Jurkat, Clone E6-1 (cell line): Measurements from ENCODE around the gene IQSEC1.
A peak's percentile ranks its signal among the peaks of the same experiment; 100 is the strongest.

Source experiments
- DNase-seq: peaks from one replicate; pipeline ENCODE4 v3.0.0-alpha.2; 2011; ENCODE audit warnings: low read depth, low spot score
- H3K4me3 ChIP-seq: 2 replicates; pipeline ENCODE4 v1.5.1; 2011; ENCODE audit warnings: mild to moderate bottlenecking, low read length, control low read depth, moderate library complexity

IQSEC1 gene

GRCh38 chr3:12966847-12967605 lies 106.2 kb downstream of the IQSEC1 start:
- DNase-seq: no peak
- H3K4me3 ChIP-seq: peak overlapping the region; percentile 43

GRCh38 chr3:12965999-12966846 lies 107.0 kb downstream of the IQSEC1 start:
- no peak for DNase-seq
- peak overlapping the region; percentile 43 for H3K4me3 ChIP-seq

GRCh38 chr3:12964711-12965612 lies 108.3 kb downstream of the IQSEC1 start:
- DNase-seq: no peak
- H3K4me3 ChIP-seq: no peak overlapping the region

GRCh38 chr3:12963922-12964701 lies 109.1 kb downstream of the IQSEC1 start:
- DNase-seq: no peak
- H3K4me3 ChIP-seq: no peak overlapping the region

GRCh38 chr3:12963231-12963896 lies 109.9 kb downstream of the IQSEC1 start:
- peak; percentile 63 for DNase-seq
- no peak overlapping the region; the same call in 1 of the 2 replicates for H3K4me3 ChIP-seq

- no peak overlapping the region for H3K4me3 ChIP-seq
- no peak for DNase-seq
Measured at GRCh38 chr3:12962292-12962691, 110.9 kb downstream of the IQSEC1 start.

- no peak overlapping the region for H3K4me3 ChIP-seq
- DNase-seq: no peak
Measured at GRCh38 chr3:12961697-12962036, 111.6 kb downstream of the IQSEC1 start.

GRCh38 chr3:12961007-12961696 lies 112.1 kb downstream of the IQSEC1 start:
- 0 out of 2 replicates have a peak overlapping the region, but pooled peaks have one; percentile 3 for H3K4me3 ChIP-seq
- DNase-seq: no peak

GRCh38 chr3:12960497-12960896 lies 112.7 kb downstream of the IQSEC1 start:
- DNase-seq: peak; percentile 56
- no peak overlapping the region for H3K4me3 ChIP-seq

GRCh38 chr3:12959838-12960378 lies 113.3 kb downstream of the IQSEC1 start:
- DNase-seq: no peak
- H3K4me3 ChIP-seq: no peak overlapping the region

GRCh38 chr3:12959410-12959809 lies 113.8 kb downstream of the IQSEC1 start:
- no peak for DNase-seq
- H3K4me3 ChIP-seq: no peak overlapping the region

- no peak for DNase-seq
Measured at GRCh38 chr3:12957824-12958792, 115.1 kb downstream of the IQSEC1 start.

GRCh38 chr3:12957339-12957738 lies 115.9 kb downstream of the IQSEC1 start:
- DNase-seq: no peak
- H3K4me3 ChIP-seq: no peak overlapping the region

More at GRCh38 chr3:12957824-12958792, 115.1 kb downstream of the IQSEC1 start:
- H3K4me3 ChIP-seq: no peak overlapping the region

GRCh38 chr3:12956316-12956660 lies 116.9 kb downstream of the IQSEC1 start:
- DNase-seq: no peak
- H3K4me3 ChIP-seq: no peak overlapping the region

- no peak overlapping the region for H3K4me3 ChIP-seq
- DNase-seq: no peak
Measured at GRCh38 chr3:12955651-12956315, 117.4 kb downstream of the IQSEC1 start.
